HEK293 (cell line): ENCODE data around the gene GALT.

Experiments
- CTCF ChIA-PET: fragments of 350-600 bp; formaldehyde crosslinking; extraction: SDS; loops from one replicate; lab custom pipeline; 2021; ENCODE audit warnings: antibody characterized with exemption; lab: Yijun Ruan, JAX
- POLR2A ChIA-PET: fragments of 300-600 bp; formaldehyde crosslinking; extraction: SDS; loops from one replicate; lab custom pipeline; 2020; ENCODE audit warnings: antibody characterized with exemption, inconsistent platforms; lab: Yijun Ruan, JAX
- H3K27ac ChIP-seq: fragments of 200-500 bp; sonication (Bioruptor generic); 2 replicates; pipeline ENCODE4 v1.5.1; 2014; ENCODE audit warnings: low read depth, low read length, control low read depth, inconsistent platforms; ENCODE audit errors: extremely low read depth
- H3K36me3 ChIP-seq, 2 experiments: fragments of 200-500 bp in 1 of 2; sonication (Bioruptor generic) in 1 of 2; 1 replicate in 1 of 2; 2 replicates in 1 of 2; pipeline ENCODE4 v1.5.1; 2014 to 2017; ENCODE audit warnings: inconsistent platforms in 2 of 2, low read length in 2 of 2; ENCODE audit not compliant: control insufficient read depth in 2 of 2, insufficient read depth in 1 of 2
- H3K4me1 ChIP-seq: fragments of 200-500 bp; sonication (Bioruptor generic); 2 replicates; pipeline ENCODE4 v1.5.1; 2014; ENCODE audit warnings: mild to moderate bottlenecking, low read length, inconsistent platforms; ENCODE audit not compliant: control insufficient read depth, insufficient read depth
- H3K4me3 ChIP-seq: 2 replicates; pipeline ENCODE4 v1.5.1; 2011; ENCODE audit warnings: low read depth, mild to moderate bottlenecking, control low read depth, low read length, moderate library complexity
- H3K9me3 ChIP-seq: fragments of 200-500 bp; sonication (Bioruptor generic); 2 replicates; pipeline ENCODE4 v1.5.1; 2014; ENCODE audit warnings: low read depth, low read length, inconsistent platforms; ENCODE audit not compliant: control insufficient read depth, insufficient read depth
- GLIS1 ChIP-seq: fragments of 450-650 bp; formaldehyde crosslinking; IDR thresholded peaks from 2 replicates; pipeline ENCODE4 v1.5.1; 2016; ENCODE audit warnings: missing biosample characterization, missing genetic modification characterization
- HOXA7 ChIP-seq: sonication (generic); formaldehyde crosslinking; IDR thresholded peaks from 2 replicates; pipeline ENCODE4 v1.8.1; 2022; ENCODE audit warnings: missing genetic modification reagents, borderline replicate concordance
- KLF8 ChIP-seq: fragments of 450-650 bp; formaldehyde crosslinking; IDR thresholded peaks from 2 replicates; pipeline ENCODE4 v1.5.1; 2016; ENCODE audit warnings: missing biosample characterization, missing genetic modification characterization
- PATZ1 ChIP-seq: fragments of 450-650 bp; formaldehyde crosslinking; IDR thresholded peaks from 2 replicates; pipeline ENCODE4 v1.5.1; 2016; ENCODE audit warnings: missing biosample characterization, missing genetic modification characterization
- RBAK ChIP-seq: fragments of 450-650 bp; formaldehyde crosslinking; IDR thresholded peaks from 2 replicates; pipeline ENCODE4 v1.5.1; 2016; ENCODE audit warnings: missing biosample characterization, missing genetic modification characterization
- SCRT2 ChIP-seq: fragments of 450-650 bp; formaldehyde crosslinking; IDR thresholded peaks from 2 replicates; pipeline ENCODE4 v1.5.1; 2016; ENCODE audit warnings: missing biosample characterization, missing genetic modification characterization
- TRIM28 ChIP-seq: IDR thresholded peaks from 2 replicates; pipeline ENCODE4 v1.6.1; 2011; ENCODE audit warnings: low read length, control low read depth, borderline replicate concordance
- ZBTB6 ChIP-seq: fragments of 450-650 bp; formaldehyde crosslinking; IDR thresholded peaks from 2 replicates; pipeline ENCODE4 v1.5.1; 2017; ENCODE audit warnings: missing biosample characterization, missing genetic modification characterization
- ZNF138 ChIP-seq: fragments of 450-650 bp; formaldehyde crosslinking; IDR thresholded peaks from 2 replicates; pipeline ENCODE4 v1.5.1; 2016; ENCODE audit warnings: missing biosample characterization, missing genetic modification characterization, borderline replicate concordance
- ZNF146 ChIP-seq: fragments of 450-650 bp; formaldehyde crosslinking; IDR thresholded peaks from 2 replicates; pipeline ENCODE4 v1.5.1; 2016; ENCODE audit warnings: missing biosample characterization, missing genetic modification characterization
- ZNF324 ChIP-seq: fragments of 450-650 bp; formaldehyde crosslinking; IDR thresholded peaks from 2 replicates; pipeline ENCODE4 v1.5.1; 2016; ENCODE audit warnings: missing biosample characterization, missing genetic modification characterization
- ZNF350 ChIP-seq: fragments of 450-650 bp; formaldehyde crosslinking; IDR thresholded peaks from 2 replicates; pipeline ENCODE4 v1.5.0; 2017; ENCODE audit warnings: missing biosample characterization, mild to moderate bottlenecking, missing genetic modification characterization
- ZNF48 ChIP-seq: fragments of 450-650 bp; formaldehyde crosslinking; IDR thresholded peaks from 2 replicates; pipeline ENCODE4 v1.5.1; 2016; ENCODE audit warnings: missing biosample characterization, missing genetic modification characterization
- ZNF548 ChIP-seq: fragments of 450-650 bp; formaldehyde crosslinking; IDR thresholded peaks from 2 replicates; pipeline ENCODE4 v1.5.1; 2016; ENCODE audit warnings: missing biosample characterization, missing genetic modification characterization
- ZNF555 ChIP-seq: fragments of 450-650 bp; formaldehyde crosslinking; conservative IDR thresholded peaks from 2 replicates; pipeline ENCODE4 v1.5.1; 2017; ENCODE audit warnings: missing biosample characterization, mild to moderate bottlenecking, missing genetic modification characterization, inconsistent platforms
- ZNF580 ChIP-seq: fragments of 450-650 bp; formaldehyde crosslinking; IDR thresholded peaks from 2 replicates; pipeline ENCODE4 v1.5.1; 2016; ENCODE audit warnings: missing biosample characterization, missing genetic modification characterization
- ZNF610 ChIP-seq: fragments of 450-650 bp; formaldehyde crosslinking; IDR thresholded peaks from 2 replicates; pipeline ENCODE4 v1.5.1; 2016; ENCODE audit warnings: missing biosample characterization, missing genetic modification characterization, borderline replicate concordance
- ZNF658 ChIP-seq: fragments of 450-650 bp; formaldehyde crosslinking; IDR thresholded peaks from 2 replicates; pipeline ENCODE4; 2016; ENCODE audit warnings: missing biosample characterization, missing genetic modification characterization
- ZNF768 ChIP-seq: fragments of 450-650 bp; formaldehyde crosslinking; IDR thresholded peaks from 2 replicates; pipeline ENCODE4 v1.5.1; 2018; ENCODE audit warnings: missing biosample characterization, mild to moderate bottlenecking, missing genetic modification characterization
- ZNF776 ChIP-seq: fragments of 450-650 bp; formaldehyde crosslinking; IDR thresholded peaks from 2 replicates; pipeline ENCODE4 v1.5.0; 2017; ENCODE audit warnings: missing biosample characterization, missing genetic modification characterization, borderline replicate concordance

Gene GALT

GRCh38 chr9:34686231-34686630 is 39.8 kb downstream of the GALT start:
- CTCF ChIA-PET = interaction anchor here (0.7 to 8.3 kb wide), 5 partner anchors 10 to 213 kb away, joined by 3 to 99 read pairs (median 4); no protein-coding TSS in a partner anchor
- Histone ChIP-seq H3K9me3 (no peaks in the 10 kb centered on the region), H3K27ac (no peak overlapping the region)
- POLR2A ChIA-PET = no interaction called here
- TF ChIP-seq HOXA7 (CRISPR knock-in tag) = no peak
- no peak for TF ChIP-seq ZNF768 (tag by site-specific recombination)
- TF ChIP-seq TRIM28 = no peak
- no peak for TF ChIP-seq KLF8
- TF ChIP-seq ZNF548 (tag by site-specific recombination) = no peak
- no peak for TF ChIP-seq ZNF350 (tag by site-specific recombination)
- TF ChIP-seq ZNF555 (tag by site-specific recombination) = no peak
- TF ChIP-seq ZNF580 (tag by site-specific recombination) = no peak
- no peak for TF ChIP-seq RBAK (tag by site-specific recombination)
- no peak for TF ChIP-seq ZNF610 (tag by site-specific recombination)
- no peak for TF ChIP-seq ZNF138 (tag by site-specific recombination)
- TF ChIP-seq, all 188 proteins: peak for 0
- H3K4me3 ChIP-seq = no peak overlapping the region
- H3K36me3 ChIP-seq = no peaks in the 10 kb centered on the region
- H3K4me1 ChIP-seq = no peaks in the 10 kb centered on the region

GRCh38 chr9:34686732-34687131 is 40.3 kb downstream of the GALT start:
- no peak overlapping the region for H3K4me3 ChIP-seq
- TF ChIP-seq SCRT2 (tag by site-specific recombination) (peak; percentile 37; the same call in 1 of the 2 replicates), ZNF48 (tag by site-specific recombination) (no peak)
- TF ChIP-seq, all 188 proteins: peak for 1
- Histone ChIP-seq H3K4me1 (no peaks in the 10 kb centered on the region), H3K27ac (no peak overlapping the region), H3K36me3 (no peaks in the 10 kb centered on the region), H3K9me3 (no peaks in the 10 kb centered on the region)
- ChIA-PET CTCF (interaction anchor here (0.7 to 8.3 kb wide), 5 partner anchors 11 to 213 kb away, joined by 3 to 99 read pairs (median 4); no protein-coding TSS in a partner anchor), POLR2A (no interaction called here)

GRCh38 chr9:34687276-34688030 is 41.0 kb downstream of the GALT start:
- no peaks in the 10 kb centered on the region for H3K4me1 ChIP-seq
- H3K36me3 ChIP-seq = no peaks in the 10 kb centered on the region
- ChIA-PET CTCF (interaction anchor here (0.5 to 8.3 kb wide), 3 partner anchors 12 to 203 kb away, joined by 3 to 99 read pairs (median 9); no protein-coding TSS in a partner anchor), POLR2A (no interaction called here)
- no peaks in the 10 kb centered on the region for H3K9me3 ChIP-seq
- H3K27ac ChIP-seq = no peak overlapping the region
- TF ChIP-seq PATZ1 (tag by site-specific recombination) = no peak
- no peak for TF ChIP-seq ZNF324 (tag by site-specific recombination)
- TF ChIP-seq ZNF658 (tag by site-specific recombination) = no peak
- no peak for TF ChIP-seq ZNF776 (tag by site-specific recombination)
- TF ChIP-seq ZBTB6 = no peak
- TF ChIP-seq GLIS1 (tag by site-specific recombination) = peak; percentile 34; the same call in 1 of the 2 replicates
- no peak for TF ChIP-seq ZNF146 (tag by site-specific recombination)
- H3K4me3 ChIP-seq = no peak overlapping the region
